DMS53 (cell line): ENCODE data around the gene MALAT1.
"Not testable (repeated sequence)": the region's sequence is repeated elsewhere in the genome, so short reads cannot be mapped to it uniquely, and the experiment has no call there.

Experiments
- DNase-seq: peaks from one replicate; lab custom pipeline; 2025; lab: John Stamatoyannopoulos, UW

Gene MALAT1

DNA sequence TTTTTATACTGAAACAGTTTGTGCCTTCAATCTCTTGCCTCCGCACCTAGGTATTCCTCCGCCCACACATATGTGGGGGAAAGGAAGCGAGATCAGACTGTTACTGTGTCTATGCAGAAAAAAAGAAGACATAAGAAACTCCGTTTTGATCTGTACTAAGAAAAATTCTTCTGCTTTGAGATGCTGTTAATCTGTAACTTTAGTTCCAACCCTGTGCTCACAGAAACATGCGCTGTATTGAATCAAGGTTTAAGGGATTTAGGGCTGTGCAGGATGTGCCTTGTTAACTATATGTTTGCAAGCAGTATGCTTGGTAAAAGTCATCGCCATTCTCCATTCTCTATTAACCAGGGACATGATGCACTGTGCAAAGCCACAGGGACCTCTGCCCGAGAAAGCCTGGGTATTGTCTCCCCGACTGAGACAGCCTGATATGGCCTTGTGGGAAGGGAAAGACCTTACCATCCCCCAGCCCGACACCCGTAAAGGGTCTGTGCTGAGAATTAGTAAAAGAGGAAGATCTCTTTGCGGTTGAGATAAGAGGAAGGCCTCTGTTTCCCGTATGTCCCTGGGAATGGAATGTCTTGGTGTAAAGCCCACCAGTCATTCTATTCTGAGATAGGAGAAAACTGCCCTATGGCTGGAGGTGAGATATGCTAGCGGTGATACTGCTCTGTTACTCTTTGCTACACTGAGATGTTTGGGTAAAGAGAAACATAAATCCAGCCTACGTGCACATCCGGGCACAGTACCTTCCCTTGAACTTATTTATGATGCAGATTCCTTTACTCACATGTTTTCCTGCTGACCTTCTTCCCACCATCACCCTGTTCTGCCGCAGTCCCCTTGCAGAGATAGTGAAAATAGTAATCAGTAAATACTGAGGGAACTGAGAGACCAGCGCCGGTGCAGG lies 24.1 kb downstream of the MALAT1 start:
- DNase-seq: peak; percentile 42

DNA sequence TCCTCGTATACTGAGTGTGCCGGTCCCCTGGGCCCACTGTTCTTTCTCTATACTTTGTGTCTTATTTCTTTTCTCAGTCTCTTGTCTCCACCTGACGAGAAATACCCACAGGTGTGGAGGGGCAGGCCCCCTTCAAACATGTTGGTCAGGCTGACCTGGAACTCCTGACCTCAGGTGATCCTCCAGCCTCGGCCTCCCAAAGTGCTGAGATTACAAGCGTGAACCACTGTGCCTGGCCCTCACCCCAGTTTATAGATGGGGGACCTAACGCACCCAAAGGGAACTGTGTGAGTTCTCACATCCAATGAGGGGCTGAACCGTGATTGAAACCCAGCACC lies 24.8 kb downstream of the MALAT1 start:
- DNase-seq: not testable (repeated sequence)

DNA sequence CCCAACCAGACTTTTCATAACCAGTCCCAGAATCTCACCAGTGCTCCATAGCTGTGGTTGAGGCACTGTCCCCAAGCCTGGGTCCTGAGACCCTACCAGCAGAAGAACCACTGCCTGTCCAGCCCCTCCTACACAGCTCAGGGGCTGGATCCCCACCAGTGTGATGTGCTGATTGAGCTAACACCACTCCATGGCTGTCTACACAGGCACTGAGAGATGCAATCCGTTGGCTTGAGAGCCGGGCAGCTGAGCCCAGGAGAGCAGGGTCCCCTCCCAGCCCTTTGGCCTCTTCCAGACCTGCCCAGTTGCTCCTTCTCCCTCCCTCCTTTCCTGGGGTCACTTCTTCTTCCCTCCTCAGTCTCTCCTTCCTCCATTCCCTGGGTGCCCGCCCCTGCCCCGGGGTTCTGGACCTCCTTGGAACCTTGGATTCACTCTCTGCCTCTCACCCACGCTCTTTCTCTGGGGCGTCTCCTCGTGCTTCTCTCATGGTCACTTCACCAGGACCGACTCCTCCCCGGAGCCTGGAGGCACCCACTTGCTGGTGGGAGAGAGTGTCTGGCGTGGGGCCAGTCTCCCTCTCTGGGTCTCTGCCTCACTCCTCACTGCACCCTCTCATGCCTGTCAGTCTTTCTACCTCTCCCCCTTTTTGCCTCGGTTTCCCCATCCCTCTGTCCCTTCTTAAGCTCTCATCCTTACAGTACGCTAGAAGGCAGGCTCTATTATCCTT lies 25.3 kb downstream of the MALAT1 start:
- peak; percentile 70 for DNase-seq

DNA sequence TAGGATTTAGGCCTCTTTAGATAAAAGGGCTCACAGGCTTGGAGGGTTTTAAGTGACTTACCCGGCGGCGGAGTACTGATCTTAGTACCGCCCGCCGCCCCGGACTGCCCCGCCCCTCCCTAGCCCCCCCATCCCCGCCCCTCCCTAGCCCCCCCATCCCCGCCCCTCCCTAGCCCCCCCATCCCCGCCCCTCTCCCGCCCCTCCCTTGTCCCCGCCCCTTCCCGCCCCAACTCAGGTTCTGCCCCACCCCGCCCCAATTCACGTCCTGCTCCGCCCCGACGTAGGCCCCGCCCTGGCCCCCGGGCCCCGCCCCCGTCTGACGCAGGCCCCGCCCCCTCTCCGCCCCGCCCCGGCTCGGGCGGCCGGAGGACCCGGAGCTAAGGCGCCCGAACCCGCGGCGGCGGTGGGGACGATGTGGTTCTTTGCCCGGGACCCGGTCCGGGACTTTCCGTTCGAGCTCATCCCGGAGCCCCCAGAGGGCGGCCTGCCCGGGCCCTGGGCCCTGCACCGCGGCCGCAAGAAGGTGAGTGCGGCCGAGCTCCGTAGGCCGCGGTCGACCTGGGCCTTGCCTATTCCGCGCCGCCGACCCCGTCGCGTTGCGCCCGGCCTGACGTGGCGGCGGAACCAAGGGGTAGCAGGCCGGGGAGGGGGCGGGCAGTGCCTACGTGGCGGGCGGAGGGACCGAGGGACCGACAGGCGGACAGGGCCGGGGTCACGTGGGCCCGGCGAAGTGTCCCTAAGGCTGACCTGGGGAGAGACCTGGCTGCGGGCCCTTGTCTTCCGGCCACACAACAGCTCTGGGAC lies 26.1 kb downstream of the MALAT1 start, which contains the start of gene SCYL1:
TSS of gene SCYL1 (plus strand) at position 343 of the 805 bp plus-strand sequence. CDS start at position 414, 71 bp downstream.
- peak; percentile 85 for DNase-seq

DNA sequence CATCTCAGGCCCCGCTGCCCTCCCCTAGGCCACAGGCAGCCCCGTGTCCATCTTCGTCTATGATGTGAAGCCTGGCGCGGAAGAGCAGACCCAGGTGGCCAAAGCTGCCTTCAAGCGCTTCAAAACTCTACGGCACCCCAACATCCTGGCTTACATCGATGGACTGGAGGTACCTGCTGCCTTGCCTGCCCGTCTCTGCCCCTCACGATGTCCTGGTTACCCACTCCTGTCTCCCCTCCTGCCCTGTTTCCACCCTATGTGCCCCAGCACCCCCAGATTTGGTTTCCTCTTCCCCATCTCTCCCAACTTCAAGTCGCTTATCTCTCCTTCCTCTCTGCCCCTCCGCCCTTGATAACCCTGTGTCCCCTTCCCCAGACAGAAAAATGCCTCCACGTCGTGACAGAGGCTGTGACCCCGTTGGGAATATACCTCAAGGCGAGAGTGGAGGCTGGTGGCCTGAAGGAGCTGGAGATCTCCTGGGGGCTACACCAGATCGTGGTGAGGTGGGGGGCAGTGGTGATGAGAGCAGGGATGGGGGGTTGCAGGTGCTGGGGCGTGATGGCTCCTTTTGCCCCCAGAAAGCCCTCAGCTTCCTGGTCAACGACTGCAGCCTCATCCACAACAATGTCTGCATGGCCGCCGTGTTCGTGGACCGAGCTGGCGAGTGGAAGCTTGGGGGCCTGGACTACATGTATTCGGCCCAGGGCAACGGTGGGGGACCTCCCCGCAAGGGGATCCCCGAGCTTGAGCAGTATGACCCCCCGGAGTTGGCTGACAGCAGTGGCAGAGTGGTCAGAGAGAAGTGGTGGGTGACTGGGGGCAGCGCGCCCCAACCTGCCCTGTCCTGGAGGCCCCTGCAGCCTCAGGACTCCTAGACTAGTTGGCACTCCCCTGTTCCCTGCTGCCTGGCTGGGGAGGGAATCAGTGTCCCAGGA lies 27.0 kb downstream of the MALAT1 start:
- no peak for DNase-seq

DNA sequence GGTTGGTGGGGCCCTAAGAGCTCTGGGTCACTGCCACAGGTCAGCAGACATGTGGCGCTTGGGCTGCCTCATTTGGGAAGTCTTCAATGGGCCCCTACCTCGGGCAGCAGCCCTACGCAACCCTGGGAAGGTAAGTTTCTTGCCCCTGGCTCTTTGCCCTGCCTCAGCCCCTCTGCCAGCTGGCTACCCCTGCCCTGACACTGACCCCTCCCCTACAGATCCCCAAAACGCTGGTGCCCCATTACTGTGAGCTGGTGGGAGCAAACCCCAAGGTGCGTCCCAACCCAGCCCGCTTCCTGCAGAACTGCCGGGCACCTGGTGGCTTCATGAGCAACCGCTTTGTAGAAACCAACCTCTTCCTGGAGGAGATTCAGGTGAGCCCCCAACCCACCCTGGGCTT lies 27.9 kb downstream of the MALAT1 start:
- no peak for DNase-seq

DNA sequence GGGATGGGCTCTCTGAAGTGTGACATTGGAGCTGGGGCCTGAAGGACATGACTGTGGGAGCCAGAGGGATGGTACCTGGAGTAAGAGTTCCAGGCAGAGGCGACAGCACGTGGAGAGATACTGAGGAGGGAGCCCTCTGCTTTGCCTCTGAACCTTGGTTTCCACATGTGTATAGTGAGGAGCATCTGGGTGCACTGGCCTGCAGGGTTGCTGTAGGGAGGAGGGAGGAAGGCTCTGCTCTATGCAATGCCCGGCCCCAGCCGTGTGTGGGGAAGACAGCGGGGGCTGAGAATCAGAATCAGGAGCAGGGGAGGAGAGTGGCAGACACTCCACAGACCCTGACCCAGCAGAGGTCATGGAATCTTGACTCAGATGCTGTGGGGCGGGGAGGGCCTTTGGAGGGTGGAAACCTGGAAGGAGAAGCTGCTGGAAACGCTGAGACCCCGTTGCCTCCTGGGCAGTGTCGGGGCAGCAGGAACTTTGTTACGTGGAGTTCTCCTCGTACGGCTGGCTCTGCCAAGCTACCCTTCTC lies 30.0 kb downstream of the MALAT1 start:
- DNase-seq: no peak

DNA sequence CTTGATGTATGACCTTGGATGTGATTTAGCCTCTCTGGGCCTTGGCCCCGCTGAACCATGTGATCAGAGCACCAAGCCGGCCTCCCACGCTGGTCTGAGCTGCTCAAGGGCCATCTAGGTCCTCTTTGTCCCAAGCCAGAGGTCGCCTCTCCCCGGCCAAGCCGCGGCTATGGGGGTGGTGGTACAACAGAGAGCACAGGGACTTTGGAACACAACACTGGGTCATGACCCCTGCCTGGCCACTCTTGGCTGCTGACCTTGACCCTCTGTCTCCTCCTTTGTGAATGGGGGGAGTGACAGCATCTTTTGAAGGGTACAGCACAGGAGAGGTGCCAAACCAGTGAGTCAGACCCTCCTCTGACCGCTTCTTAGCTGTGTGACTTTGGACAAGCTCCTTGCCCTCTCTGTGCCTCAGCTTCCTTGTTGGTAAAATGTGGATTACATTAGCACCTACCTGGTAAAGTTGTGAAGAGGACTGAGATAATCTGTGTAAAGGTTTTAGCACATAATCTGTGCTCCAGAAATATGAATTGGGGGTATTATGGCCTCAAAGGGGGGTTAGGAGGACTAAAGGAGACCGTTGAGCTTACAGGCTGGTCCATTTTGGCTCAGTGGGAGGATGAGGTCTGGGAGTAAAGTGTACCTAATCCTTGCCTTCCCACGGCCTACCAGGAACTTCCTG lies 30.8 kb downstream of the MALAT1 start:
- no peak for DNase-seq

DNA sequence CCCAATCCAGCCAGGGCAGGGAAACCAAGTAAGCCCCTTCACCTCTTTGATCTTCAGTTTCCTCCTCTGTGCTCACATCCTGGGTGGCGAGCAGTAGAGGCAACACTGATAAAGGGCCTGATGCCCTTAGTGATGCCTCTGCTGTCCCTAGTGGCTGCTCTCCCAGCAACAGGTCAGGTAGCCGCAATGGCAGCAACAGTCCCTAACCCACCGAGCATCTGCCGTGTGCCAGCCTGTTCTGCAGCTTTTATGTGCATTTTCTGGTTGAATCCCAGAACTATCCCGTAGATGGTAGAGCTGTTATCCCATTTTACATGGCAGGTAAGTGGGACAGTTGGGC lies 31.3 kb downstream of the MALAT1 start:
- peak; percentile 60 for DNase-seq

DNA sequence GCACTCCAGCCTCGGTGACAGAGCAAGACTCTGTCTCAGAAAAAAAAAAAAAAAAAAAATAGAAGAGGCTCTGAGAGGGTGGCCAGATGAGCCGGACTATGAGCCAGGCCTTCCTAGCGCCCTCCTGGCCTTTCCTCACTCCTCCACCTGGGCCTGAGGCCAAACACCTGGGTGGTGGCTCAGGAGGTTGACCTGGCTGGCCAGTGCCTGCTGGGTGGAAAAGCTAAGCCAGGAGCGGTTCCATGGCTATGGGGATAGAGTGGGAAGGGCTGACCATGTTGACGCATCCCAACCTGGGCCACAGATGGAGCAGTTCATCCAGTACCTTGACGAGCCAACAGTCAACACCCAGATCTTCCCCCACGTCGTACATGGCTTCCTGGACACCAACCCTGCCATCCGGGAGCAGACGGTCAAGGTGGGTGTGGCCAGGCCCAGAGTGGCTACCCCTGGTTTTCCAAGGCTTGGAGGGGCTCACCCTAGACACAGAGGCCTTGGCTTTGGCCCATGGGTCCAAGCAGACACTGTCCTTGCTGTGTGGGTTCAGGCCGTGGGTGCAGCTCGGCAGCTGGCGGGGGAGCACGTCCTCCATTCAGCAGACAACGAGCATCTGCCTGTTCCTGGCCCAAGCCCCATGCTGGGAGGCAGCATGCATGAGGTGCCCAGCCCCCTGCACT lies 33.7 kb downstream of the MALAT1 start:
- no peak for DNase-seq

DNA sequence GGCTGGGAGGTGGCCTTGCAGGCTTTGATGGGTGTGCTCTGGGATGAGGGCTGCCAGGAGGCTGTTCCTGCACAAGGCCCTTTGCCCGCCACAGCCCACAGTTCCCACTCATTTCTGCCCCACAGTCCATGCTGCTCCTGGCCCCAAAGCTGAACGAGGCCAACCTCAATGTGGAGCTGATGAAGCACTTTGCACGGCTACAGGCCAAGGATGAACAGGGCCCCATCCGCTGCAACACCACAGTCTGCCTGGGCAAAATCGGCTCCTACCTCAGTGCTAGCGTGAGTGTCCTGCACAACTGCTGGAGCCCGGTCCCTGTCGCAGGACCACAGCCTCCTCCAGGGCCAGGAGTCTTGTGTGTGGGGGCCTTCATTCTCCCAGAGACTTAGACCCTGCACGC lies 36.3 kb downstream of the MALAT1 start:
- DNase-seq: no peak

DNA sequence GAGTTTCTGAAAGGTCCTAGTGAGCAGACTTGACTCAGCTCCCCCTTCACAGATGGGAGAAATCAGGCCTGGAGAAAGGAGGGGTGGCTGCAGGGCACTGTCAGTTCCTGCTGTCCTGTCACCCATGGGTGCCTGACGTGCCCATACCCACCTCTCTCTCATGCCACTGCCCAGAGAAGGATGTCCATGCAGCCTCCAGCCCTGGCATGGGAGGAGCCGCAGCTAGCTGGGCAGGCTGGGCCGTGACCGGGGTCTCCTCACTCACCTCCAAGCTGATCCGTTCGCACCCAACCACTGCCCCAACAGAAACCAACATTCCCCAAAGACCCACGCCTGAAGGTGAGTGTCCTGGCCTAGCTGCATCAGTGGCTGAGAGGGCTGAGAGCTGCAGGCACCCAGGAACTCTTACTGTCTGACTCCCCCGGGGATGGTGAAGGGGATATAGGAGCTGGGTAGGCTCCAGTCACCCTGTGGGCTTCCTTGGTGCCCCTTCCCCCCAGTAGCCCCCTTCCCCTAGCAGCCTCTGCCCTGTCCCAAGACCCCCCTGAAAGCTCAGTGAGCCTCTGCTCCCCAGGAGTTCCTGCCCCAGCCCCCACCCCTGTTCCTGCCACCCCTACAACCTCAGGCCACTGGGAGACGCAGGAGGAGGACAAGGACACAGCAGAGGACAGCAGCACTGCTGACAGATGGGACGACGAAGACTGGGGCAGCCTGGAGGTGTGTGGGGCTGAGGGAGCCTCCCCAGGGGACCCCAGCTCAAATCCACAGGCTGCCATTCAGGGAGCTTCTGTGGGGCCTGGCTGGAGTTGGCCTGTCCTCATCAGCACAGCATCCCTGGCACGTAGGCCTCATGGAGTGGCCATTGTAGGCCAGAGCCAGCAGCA lies 37.8 kb downstream of the MALAT1 start:
- no peak for DNase-seq

DNA sequence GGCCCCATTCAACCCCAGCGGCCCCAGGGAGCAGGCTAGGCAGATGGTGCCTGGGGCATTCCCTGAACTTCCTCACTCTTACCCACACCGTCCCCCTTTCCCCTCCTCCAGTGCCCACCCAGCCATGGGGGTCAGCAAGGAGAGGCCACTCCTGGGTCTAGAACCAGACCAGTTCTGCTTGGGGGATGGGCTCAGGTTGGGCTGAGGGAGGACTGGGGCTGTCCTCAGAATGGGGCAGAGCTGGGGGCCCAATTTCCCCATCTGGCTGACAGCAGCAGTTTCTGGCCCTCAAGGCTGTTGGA lies 38.4 kb downstream of the MALAT1 start:
- no peak for DNase-seq

DNA sequence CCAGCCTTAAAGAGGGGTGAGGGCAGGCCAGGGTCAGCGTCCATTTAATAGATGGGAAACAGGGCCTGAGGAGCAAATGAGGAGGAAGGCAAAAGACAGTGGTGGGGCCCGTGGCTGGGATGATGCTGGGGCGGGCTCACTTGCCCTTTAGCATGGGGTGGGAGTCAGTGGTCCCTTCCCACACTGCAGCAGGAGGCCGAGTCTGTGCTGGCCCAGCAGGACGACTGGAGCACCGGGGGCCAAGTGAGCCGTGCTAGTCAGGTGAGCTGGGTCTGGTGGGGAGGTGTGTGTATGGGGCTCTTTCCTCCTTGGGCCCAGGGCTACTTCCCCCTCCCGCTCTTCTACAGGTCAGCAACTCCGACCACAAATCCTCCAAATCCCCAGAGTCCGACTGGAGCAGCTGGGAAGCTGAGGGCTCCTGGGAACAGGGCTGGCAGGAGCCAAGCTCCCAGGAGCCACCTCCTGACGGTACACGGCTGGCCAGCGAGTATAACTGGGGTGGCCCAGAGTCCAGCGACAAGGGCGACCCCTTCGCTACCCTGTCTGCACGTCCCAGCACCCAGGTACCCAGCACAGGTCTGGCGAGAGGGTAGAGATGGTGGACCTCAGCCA lies 38.9 kb downstream of the MALAT1 start:
- DNase-seq: no peak

DNA sequence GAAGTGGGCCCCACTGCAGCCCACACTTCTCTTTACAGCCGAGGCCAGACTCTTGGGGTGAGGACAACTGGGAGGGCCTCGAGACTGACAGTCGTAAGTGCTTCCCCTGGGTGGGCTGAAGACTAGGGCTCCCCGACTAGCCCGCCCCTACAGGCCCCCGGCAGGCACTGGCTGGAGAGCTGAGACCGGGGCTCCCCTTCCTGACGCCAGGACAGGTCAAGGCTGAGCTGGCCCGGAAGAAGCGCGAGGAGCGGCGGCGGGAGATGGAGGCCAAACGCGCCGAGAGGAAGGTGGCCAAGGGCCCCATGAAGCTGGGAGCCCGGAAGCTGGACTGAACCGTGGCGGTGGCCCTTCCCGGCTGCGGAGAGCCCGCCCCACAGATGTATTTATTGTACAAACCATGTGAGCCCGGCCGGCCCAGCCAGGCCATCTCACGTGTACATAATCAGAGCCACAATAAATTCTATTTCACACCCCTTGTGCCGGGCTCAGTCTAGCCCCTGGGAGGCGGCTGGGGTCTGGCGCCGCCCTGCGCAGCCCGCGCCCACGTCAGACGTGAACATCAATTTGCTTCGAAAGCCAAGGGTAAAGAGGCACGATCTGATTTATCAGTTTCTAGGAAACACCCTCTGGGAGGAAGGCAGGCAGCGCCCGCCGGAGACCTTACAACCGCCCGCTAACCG lies 39.5 kb downstream of the MALAT1 start:
- no peak for DNase-seq

DNA sequence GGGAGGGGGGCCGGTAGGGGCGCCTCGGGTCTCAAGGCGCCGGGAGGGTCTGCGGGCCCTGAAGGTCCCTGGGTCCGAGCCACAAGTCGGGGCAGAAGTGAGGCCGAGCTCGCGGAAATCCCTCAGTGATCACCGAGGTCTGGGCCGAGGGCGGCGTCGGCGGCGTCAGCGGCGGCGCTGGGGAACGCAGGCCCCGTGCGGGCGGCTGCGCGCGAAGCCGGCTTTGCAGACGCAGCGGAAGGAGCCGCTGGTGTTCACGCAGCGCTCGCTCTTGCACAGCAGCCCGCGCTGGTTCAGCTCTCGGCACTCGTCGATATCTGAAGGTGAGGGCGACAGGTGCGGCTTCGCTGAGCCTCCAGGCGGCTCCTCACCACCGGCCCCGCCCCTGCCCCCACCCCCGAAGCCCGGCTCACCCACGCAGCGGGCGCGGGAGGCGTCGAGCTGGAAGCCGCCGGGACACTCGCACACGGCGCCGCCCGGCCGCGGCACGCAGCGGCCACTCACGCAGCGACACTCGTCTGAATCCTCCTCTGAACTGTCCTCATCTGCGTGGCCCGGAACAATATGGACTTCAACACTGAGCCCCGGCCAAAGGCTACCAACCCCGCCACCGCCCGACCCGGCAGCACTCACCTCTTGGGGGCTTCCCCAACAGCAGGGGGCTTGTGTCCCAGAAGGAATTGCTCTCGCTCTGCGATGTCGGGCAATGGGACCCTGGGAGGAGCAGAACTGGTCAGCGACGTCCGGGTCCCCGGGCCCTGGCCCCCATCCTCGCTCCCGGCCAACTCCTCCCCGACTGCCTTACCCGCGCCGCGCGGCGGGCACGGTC lies 40.3 kb downstream of the MALAT1 start:
- no peak for DNase-seq

DNA sequence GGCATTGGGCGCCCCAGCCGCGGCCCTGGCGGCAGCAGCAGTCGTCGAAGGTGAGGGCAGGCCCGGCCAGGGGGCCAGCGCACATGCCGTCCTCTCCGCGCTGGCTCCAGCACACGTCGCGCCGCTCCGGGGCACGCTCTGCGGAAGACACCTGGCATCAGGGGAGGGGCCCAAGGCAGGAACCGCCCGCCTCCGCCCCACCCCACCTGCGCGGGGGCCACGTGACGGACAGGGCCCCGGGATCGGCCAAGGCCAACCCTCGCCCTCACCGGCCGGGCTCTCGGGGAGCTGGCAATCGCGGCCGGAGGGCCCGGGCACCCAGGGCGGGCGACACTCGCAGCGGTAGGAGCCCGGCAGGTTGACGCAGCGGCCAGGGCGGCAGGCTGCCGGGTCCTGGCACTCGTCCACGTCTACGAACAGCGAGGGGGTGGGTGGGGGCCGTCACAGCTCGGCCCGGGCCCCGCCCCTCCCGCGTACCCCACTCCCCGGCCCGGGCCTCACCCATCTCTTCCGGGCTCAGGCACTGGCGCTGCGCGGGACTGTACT lies 41.0 kb downstream of the MALAT1 start:
- peak; percentile 91 for DNase-seq
